Activated T-helper 1 cell treated with Interleukin-2 at 50 U/mL for 16 hours (primary cell): ENCODE measurements around the gene FAF1.
"Not testable (repeated sequence)": the region's sequence is repeated elsewhere in the genome, so short reads cannot be mapped to it uniquely, and the experiment has no call there.

Source experiments
- DNase-seq: peaks from one replicate; pipeline ENCODE4 v3.0.0-alpha.2; 2020; ENCODE audit warnings: low read depth

The FAF1 gene

DNA sequence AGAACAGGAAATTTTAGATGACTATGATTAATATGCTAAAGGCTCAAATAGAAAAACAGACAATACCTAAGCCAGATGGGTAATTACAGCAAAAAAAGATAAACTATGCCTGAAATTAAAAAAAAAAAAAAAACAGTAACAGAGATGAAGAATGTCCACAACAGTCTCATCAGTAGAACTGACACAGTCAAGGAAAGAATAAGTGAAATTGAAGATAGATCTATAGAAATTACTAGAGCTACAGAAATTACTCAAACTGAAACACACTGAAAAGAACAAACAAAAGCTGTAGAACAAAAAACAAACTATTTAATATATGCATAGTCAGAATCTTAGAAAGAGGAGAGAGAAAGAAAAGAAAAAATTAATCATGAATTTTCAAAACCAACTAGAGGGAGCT lies 112.8 kb downstream of the FAF1 start:
- DNase-seq, result no peak

- DNase-seq, result no peak
These were observed 113.7 kb downstream of the FAF1 start for GRCh38 chr1:50846224-50846839.

GRCh38 chr1:50841791-50842387 lies 118.2 kb downstream of the FAF1 start:
- DNase-seq, result no peak

- no peak for DNase-seq
These were observed 124.0 kb downstream of the FAF1 start for GRCh38 chr1:50836117-50836516.

GRCh38 chr1:50833216-50833615 lies 126.9 kb downstream of the FAF1 start:
- DNase-seq, result no peak

GRCh38 chr1:50832167-50832566 lies 127.9 kb downstream of the FAF1 start:
- no peak for DNase-seq

DNA sequence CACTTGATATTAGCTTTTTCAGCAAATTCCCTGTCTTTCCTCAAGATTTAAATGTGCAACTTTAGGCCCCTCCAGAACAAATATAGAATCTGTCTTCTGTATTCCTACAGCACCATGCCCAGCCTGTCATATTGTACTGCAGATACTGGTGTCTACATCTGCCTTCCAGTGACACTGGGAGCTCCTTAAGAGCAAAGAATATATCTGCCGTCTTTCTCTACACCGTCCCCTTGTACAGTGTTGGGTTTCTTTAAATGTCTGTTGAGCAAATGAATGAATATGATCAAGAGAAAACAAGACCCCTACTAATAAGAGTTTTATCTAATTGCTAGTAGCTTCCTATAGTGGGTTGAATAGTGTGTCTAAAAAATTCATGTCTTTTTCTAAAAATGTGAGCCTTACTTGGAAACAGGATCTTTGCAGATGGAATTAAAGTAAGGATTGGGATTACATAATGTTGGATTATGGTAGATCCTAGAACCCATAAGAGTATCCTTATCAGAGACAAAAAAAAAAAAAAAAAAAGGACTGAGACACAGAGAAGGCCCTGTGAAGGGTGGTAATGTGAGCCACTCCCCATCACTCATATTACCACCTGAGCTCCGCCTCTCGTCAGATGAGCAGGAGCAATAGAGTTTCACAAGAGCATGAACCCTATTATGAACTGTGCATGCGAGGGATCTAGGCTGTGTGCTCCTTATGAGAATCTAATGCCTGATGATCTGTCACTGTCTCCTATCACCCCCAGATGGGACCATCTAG lies 128.6 kb downstream of the FAF1 start:
- no peak for DNase-seq

GRCh38 chr1:50830621-50831020 lies 129.4 kb downstream of the FAF1 start:
- DNase-seq, result no peak

- no peak for DNase-seq
These were observed 130.8 kb downstream of the FAF1 start for GRCh38 chr1:50829014-50829958.

- no peak for DNase-seq
These were observed 132.5 kb downstream of the FAF1 start for GRCh38 chr1:50827546-50827945.

- not testable (repeated sequence) for DNase-seq
These were observed 133.3 kb downstream of the FAF1 start for GRCh38 chr1:50826792-50827191.

DNA sequence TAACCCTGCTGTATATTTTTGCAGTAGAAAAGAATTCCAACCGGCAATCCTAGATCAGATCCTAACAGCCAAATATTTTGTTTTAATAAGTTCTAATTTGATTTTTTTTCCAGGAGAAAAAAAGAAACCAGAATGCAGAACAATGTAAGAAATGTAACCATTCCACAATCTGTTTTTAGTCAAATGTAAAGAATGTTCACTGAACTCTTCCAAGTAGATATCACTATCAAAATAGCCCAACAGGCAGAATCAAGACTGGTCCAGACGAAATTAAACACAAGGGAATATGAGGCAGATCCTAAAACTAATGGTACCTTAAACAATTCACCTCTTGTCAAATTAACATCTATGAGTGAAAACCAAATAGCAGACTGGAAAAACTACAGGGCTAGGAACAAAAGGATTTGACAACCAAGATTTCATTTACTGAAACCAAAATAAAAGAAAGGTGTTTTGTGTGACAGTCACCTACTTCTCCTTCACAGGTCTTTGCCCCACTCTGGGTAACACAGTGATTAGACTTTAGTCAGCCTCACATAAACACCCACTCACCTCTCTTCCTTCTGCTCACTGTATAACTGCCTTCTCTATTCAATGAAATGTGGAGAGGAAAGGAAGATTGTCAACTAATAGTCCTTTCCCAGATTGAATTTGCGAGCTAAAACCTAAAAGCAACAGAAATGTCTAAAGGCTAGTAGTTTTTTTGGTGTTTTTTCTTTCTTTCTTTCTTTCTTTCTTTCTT lies 137.9 kb downstream of the FAF1 start:
- DNase-seq, result no peak

DNA sequence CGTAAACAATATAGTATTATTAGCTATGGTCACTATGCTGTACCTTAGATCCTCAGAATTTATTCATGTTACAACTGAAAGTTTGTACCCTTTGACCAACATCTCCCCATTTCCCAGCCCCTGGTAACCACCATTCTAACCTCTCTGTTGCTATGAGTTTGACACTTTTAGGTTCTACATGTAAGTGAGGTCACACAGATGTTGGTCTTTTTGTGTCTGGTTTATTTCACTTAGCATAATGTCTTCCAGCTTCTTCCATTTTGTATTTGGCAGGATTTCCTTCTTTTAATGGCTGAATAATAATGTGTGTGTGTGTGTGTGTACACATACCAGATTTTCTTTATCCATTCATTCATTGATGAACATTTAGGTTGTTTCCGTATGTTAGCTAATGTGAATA lies 139.5 kb downstream of the FAF1 start:
- no peak for DNase-seq

- DNase-seq, result no peak
These were observed 147.7 kb downstream of the FAF1 start for GRCh38 chr1:50812346-50812745.

DNA sequence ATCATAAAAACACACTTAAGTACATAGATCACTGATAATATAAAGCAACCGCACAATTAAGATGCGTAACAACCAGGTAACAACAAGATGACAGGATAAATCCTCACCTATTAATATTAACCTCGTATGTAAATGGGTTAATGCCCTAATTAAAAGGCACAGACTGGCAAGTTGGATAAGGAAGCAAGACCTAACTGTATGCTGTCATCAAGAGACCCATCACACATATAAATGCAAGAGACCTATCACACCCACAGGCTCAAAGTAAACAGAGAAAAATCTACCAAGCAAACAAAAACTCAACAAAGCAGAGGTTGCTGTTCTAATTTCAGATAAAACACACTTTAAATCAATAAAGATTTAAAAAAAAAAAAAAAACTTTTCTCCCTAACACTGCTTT lies 151.8 kb downstream of the FAF1 start:
- DNase-seq, result no peak

DNA sequence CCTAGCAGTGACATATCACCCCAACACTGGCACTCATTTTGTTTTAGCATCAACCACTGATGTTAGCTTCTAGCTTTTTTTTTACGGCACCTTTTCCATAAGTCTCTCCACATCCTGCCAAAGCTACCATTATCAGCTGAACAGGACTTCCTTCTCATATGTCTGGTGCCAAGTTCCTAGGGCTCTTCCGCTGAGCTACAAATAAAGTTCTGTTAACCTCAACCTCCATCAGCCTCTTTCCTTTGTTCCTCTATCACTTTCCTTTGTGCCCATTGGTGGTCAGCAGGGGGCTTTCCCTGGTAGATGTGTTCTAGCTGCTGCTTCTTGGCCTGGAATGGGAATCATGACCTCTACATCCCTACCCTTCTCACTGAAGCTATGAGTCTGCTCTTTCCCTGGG lies 163.8 kb downstream of the FAF1 start:
- no peak for DNase-seq

- DNase-seq, result no peak
These were observed 166.5 kb downstream of the FAF1 start for GRCh38 chr1:50793521-50793920.

- no peak for DNase-seq
These were observed 172.8 kb downstream of the FAF1 start for GRCh38 chr1:50787266-50787665.

GRCh38 chr1:50783286-50783685 lies 176.8 kb downstream of the FAF1 start:
- DNase-seq, result no peak

DNA sequence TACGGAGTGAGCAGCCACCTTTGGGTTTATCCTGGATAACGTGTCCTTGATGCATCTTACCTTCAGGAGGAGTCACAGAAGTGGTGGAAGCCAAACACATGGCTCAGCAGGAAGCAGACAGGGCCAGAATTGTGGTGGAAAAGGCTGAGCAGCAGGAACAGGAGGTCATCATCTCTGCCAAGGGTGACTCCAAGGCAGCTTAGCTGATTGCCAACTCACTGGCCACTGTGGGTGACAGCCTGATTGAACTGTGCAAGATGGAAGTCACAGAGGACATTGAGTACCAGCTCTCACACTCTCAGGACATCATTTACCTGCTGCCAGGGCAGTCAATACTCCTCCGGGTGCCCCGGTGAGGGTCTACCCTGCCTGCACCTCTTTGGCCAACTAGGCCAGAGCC lies 179.3 kb downstream of the FAF1 start:
- DNase-seq, result no peak

DNA sequence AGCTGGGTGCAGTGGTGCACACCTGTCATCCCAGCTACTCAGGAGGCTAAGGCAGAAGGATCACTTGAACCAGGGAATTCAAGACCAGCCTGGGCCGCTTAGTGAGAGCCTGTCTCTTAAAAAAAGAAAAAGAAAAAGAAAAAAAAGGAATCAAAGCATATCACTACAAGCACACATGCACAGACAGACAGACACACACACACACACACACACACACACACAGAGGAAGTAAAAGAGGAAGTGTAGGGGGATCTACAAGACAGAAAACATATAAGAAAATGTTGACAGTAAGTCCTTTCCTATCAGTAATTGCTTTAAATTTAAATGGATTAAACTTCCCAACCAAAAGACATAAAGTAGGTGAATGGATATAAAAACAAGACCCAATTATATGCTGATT lies 180.3 kb downstream of the FAF1 start:
- no peak for DNase-seq

GRCh38 chr1:50775740-50776139 lies 184.3 kb downstream of the FAF1 start:
- no peak for DNase-seq
